ENCODE data around the gene SYPL1.

DNA sequence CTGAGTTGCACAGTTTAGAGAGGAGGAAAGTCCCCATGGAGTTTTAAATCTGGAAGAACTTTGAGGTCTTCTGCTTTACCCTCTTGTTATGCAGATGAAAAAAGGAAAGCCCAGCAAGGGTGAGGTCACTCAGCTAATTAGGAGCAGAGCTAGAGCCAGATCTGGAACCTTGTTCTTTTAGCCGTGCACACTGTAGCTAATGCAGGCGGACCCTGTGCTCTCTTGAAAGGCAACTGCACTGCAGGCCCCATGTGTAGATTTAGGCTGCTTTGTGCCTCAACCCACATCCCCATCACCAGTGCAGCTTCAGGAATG lies 63.4 kb downstream of the SYPL1 start:
- TF ChIP-seq, protein P1, sequence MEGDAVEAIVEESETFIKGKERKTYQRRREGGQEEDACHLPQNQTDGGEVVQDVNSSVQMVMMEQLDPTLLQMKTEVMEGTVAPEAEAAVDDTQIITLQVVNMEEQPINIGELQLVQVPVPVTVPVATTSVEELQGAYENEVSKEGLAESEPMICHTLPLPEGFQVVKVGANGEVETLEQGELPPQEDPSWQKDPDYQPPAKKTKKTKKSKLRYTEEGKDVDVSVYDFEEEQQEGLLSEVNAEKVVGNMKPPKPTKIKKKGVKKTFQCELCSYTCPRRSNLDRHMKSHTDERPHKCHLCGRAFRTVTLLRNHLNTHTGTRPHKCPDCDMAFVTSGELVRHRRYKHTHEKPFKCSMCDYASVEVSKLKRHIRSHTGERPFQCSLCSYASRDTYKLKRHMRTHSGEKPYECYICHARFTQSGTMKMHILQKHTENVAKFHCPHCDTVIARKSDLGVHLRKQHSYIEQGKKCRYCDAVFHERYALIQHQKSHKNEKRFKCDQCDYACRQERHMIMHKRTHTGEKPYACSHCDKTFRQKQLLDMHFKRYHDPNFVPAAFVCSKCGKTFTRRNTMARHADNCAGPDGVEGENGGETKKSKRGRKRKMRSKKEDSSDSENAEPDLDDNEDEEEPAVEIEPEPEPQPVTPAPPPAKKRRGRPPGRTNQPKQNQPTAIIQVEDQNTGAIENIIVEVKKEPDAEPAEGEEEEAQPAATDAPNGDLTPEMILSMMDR (IDR thresholded peaks at IDR 0.05): no peak
- TF ChIP-seq, protein P2, sequence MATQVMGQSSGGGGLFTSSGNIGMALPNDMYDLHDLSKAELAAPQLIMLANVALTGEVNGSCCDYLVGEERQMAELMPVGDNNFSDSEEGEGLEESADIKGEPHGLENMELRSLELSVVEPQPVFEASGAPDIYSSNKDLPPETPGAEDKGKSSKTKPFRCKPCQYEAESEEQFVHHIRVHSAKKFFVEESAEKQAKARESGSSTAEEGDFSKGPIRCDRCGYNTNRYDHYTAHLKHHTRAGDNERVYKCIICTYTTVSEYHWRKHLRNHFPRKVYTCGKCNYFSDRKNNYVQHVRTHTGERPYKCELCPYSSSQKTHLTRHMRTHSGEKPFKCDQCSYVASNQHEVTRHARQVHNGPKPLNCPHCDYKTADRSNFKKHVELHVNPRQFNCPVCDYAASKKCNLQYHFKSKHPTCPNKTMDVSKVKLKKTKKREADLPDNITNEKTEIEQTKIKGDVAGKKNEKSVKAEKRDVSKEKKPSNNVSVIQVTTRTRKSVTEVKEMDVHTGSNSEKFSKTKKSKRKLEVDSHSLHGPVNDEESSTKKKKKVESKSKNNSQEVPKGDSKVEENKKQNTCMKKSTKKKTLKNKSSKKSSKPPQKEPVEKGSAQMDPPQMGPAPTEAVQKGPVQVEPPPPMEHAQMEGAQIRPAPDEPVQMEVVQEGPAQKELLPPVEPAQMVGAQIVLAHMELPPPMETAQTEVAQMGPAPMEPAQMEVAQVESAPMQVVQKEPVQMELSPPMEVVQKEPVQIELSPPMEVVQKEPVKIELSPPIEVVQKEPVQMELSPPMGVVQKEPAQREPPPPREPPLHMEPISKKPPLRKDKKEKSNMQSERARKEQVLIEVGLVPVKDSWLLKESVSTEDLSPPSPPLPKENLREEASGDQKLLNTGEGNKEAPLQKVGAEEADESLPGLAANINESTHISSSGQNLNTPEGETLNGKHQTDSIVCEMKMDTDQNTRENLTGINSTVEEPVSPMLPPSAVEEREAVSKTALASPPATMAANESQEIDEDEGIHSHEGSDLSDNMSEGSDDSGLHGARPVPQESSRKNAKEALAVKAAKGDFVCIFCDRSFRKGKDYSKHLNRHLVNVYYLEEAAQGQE (IDR thresholded peaks at IDR 0.05; ENCODE audit: insufficient read depth in 1 of 2, low read depth in 2 of 2, low read length in 1 of 2): no peak
- TF ChIP-seq POLR2AphosphoS5 (IDR thresholded peaks at IDR 0.05; ENCODE audit: low read depth, low read length): no peak
- TF ChIP-seq SIN3A (IDR thresholded peaks at IDR 0.05; ENCODE audit: borderline replicate concordance, insufficient read depth, low read depth, low read length): no peak

Data from Panc1 (cell line).